Measurements from ENCODE around the gene TRIM74.
"Not testable (repeated sequence)": the region's sequence is repeated elsewhere in the genome, so short reads cannot be mapped to it uniquely, and the experiment has no call there.

The TRIM74 gene

GRCh38 chr7:72927791-72928190 is 41.5 kb downstream of the TRIM74 start:
- in situ Hi-C loops (cut with HindIII; ENCODE audit: low sequenced_read_pairs); DNase-seq (ENCODE audit: low read depth); H3K4me3 ChIP-seq (ENCODE audit: low read depth, low read length): not testable (repeated sequence)

GRCh38 chr7:72925546-72926120 is 43.6 kb downstream of the TRIM74 start:
- in situ Hi-C loops (cut with HindIII; ENCODE audit: low sequenced_read_pairs), result no loop called here
- H3K4me3 ChIP-seq (ENCODE audit: low read depth, low read length), result peak overlapping the region; percentile 76
- TF ChIP-seq CTCF (IDR thresholded peaks at IDR 0.05; ENCODE audit: low read depth, low read length, missing control alignments), result no peak
- DNase-seq (ENCODE audit: low read depth), result no peak

- TF ChIP-seq CTCF (IDR thresholded peaks at IDR 0.05; ENCODE audit: low read depth, low read length, missing control alignments), result no peak
- peak; percentile 67 for DNase-seq (ENCODE audit: low read depth)
- peak within 1 kb of the TSS; percentile 76 for H3K4me3 ChIP-seq (ENCODE audit: low read depth, low read length)
- in situ Hi-C loops (cut with HindIII; ENCODE audit: low sequenced_read_pairs), result no loop called here
Measured at GRCh38 chr7:72924733-72925545, 44.3 kb downstream of the TRIM74 start, which contains the start of gene POM121. Gene POM121 (plus strand): TSS chr7:72925095. CDS start chr7:72925122, 27 bp downstream.

GRCh38 chr7:72924386-72924732 is 44.9 kb downstream of the TRIM74 start:
- no peak for TF ChIP-seq CTCF (IDR thresholded peaks at IDR 0.05; ENCODE audit: low read depth, low read length, missing control alignments)
- H3K4me3 ChIP-seq (ENCODE audit: low read depth, low read length), result peak overlapping the region; percentile 76
- no peak for DNase-seq (ENCODE audit: low read depth)
- in situ Hi-C loops (cut with HindIII; ENCODE audit: low sequenced_read_pairs), result no loop called here

- in situ Hi-C loops (cut with HindIII; ENCODE audit: low sequenced_read_pairs), result no loop called here
- no peak overlapping the region for H3K4me3 ChIP-seq (ENCODE audit: low read depth, low read length)
- no peak for DNase-seq (ENCODE audit: low read depth)
- TF ChIP-seq CTCF (IDR thresholded peaks at IDR 0.05; ENCODE audit: low read depth, low read length, missing control alignments), result no peak
Measured at GRCh38 chr7:72919256-72919775, 50.0 kb downstream of the TRIM74 start.

GRCh38 chr7:72914756-72915525 is 54.3 kb downstream of the TRIM74 start:
- peak; percentile 75 for TF ChIP-seq CTCF (IDR thresholded peaks at IDR 0.05; ENCODE audit: low read depth, low read length, missing control alignments)
- peak; percentile 24 for DNase-seq (ENCODE audit: low read depth)
- in situ Hi-C loops (cut with HindIII; ENCODE audit: low sequenced_read_pairs); H3K4me3 ChIP-seq (ENCODE audit: low read depth, low read length): not testable (repeated sequence)

GRCh38 chr7:72913750-72914149 is 55.5 kb downstream of the TRIM74 start:
- DNase-seq (ENCODE audit: low read depth); H3K4me3 ChIP-seq (ENCODE audit: low read depth, low read length); in situ Hi-C loops (cut with HindIII; ENCODE audit: low sequenced_read_pairs): not testable (repeated sequence)

- in situ Hi-C loops (cut with HindIII; ENCODE audit: low sequenced_read_pairs); DNase-seq (ENCODE audit: low read depth); H3K4me3 ChIP-seq (ENCODE audit: low read depth, low read length): not testable (repeated sequence)
Measured at GRCh38 chr7:72911395-72911794, 57.9 kb downstream of the TRIM74 start.
